ENCODE measurements around the gene ZMYND10.
A peak's percentile ranks its signal among the peaks of the same experiment; 100 is the strongest.

ZMYND10 gene

GRCh38 chr3:50370594-50370993 is 25.1 kb upstream of the ZMYND10 start:
- peak; percentile 51 for DNase-seq

GRCh38 chr3:50369012-50369670 is 23.6 kb upstream of the ZMYND10 start:
- no peak for DNase-seq

GRCh38 chr3:50365842-50366220 is 20.3 kb upstream of the ZMYND10 start:
- DNase-seq: no peak

- peak; percentile 51 for DNase-seq
These were observed 19.7 kb upstream of the ZMYND10 start for GRCh38 chr3:50365080-50365841.

- no peak for DNase-seq
These were observed 19.1 kb upstream of the ZMYND10 start for GRCh38 chr3:50364573-50365079.

GRCh38 chr3:50359760-50360110 is 14.2 kb upstream of the ZMYND10 start:
- DNase-seq: no peak

GRCh38 chr3:50358911-50359759 is 13.6 kb upstream of the ZMYND10 start, which contains the start of gene TMEM115:
Gene TMEM115, minus strand, starts transcription at chr3:50359521. Its CDS starts 458 bp downstream, at chr3:50359063.
- peak; percentile 98 for DNase-seq

GRCh38 chr3:50358355-50358910 is 12.9 kb upstream of the ZMYND10 start:
- DNase-seq: no peak

GRCh38 chr3:50357481-50357880 is 11.9 kb upstream of the ZMYND10 start:
- DNase-seq: no peak

- DNase-seq: no peak
These were observed 11.0 kb upstream of the ZMYND10 start for GRCh38 chr3:50356553-50356952.

GRCh38 chr3:50355829-50356552 is 10.5 kb upstream of the ZMYND10 start:
- DNase-seq: no peak

- no peak for DNase-seq
These were observed 9.3 kb upstream of the ZMYND10 start for GRCh38 chr3:50354850-50355249.

- DNase-seq: no peak
These were observed 8.7 kb upstream of the ZMYND10 start for GRCh38 chr3:50354186-50354764.

- DNase-seq: no peak
These were observed 7.9 kb upstream of the ZMYND10 start for GRCh38 chr3:50353245-50354004.

- peak; percentile 29 for DNase-seq
These were observed 7.2 kb upstream of the ZMYND10 start for GRCh38 chr3:50352781-50353180.

GRCh38 chr3:50351323-50351697 is 5.8 kb upstream of the ZMYND10 start:
- DNase-seq: no peak

- DNase-seq: peak; percentile 90
These were observed 5.2 kb upstream of the ZMYND10 start, which contains the start of the genes CYB561D2 and NPRL2 for GRCh38 chr3:50350527-50351322. Gene CYB561D2, plus strand, starts transcription at chr3:50350862. Its CDS starts 572 bp downstream, at chr3:50351434. Gene NPRL2, minus strand, starts transcription at chr3:50350775. Its CDS starts 123 bp downstream, at chr3:50350652.

- DNase-seq: no peak
These were observed 4.6 kb upstream of the ZMYND10 start for GRCh38 chr3:50350213-50350526.

GRCh38 chr3:50347187-50347813 is 1.8 kb upstream of the ZMYND10 start:
- peak; percentile 75 for DNase-seq

- DNase-seq: no peak
These were observed 524 bp downstream of the ZMYND10 start for GRCh38 chr3:50345008-50345407.

All from fibroblast of skin of right quadriceps (primary cell).